GM21786 (cell line): ENCODE measurements around the gene MIA.
"Not testable (repeated sequence)": the region's sequence is repeated elsewhere in the genome, so short reads cannot be mapped to it uniquely, and the experiment has no call there.

Experiments
- ATAC-seq: cut with Tn5 transposase; IDR thresholded peaks from one replicate; pipeline ENCODE4 v1.9.1; 2021; ENCODE audit not compliant: unreplicated experiment

The MIA gene

GRCh38 chr19:40777937-40778705, 2.8 kb downstream of the MIA start, which contains the start of gene RAB4B:
RAB4B (plus strand) TSS chr19:40778247; CDS start chr19:40778376, 129 bp downstream.
- ATAC-seq, result peak; percentile 56

GRCh38 chr19:40778706-40779284, 3.5 kb downstream of the MIA start:
- ATAC-seq, result no peak

- ATAC-seq, result no peak
These were observed 5.3 kb downstream of the MIA start for GRCh38 chr19:40780582-40780981.

- no peak for ATAC-seq
These were observed 5.8 kb downstream of the MIA start for GRCh38 chr19:40781140-40781539.

- no peak for ATAC-seq
These were observed 8.4 kb downstream of the MIA start for GRCh38 chr19:40783711-40784110.

- not testable (repeated sequence) for ATAC-seq
These were observed 8.8 kb downstream of the MIA start for GRCh38 chr19:40784146-40784545.

GRCh38 chr19:40785526-40785925, 10.2 kb downstream of the MIA start:
- no peak for ATAC-seq

GRCh38 chr19:40786060-40787037, 11.0 kb downstream of the MIA start:
- no peak for ATAC-seq

GRCh38 chr19:40791349-40791748, 16.0 kb downstream of the MIA start:
- no peak for ATAC-seq

- no peak for ATAC-seq
These were observed 16.7 kb downstream of the MIA start for GRCh38 chr19:40791996-40792395.

GRCh38 chr19:40797166-40797962, 22.0 kb downstream of the MIA start:
- ATAC-seq, result no peak

GRCh38 chr19:40797963-40798682, 22.8 kb downstream of the MIA start:
- peak; percentile 43 for ATAC-seq

GRCh38 chr19:40798683-40799557, 23.6 kb downstream of the MIA start, which contains the start of gene EGLN2:
EGLN2 (plus strand) TSS chr19:40799191; CDS start chr19:40800573, 1,382 bp downstream.
- ATAC-seq, result peak; percentile 63

GRCh38 chr19:40799558-40800338, 24.4 kb downstream of the MIA start:
- no peak for ATAC-seq

- ATAC-seq, result no peak
These were observed 25.1 kb downstream of the MIA start for GRCh38 chr19:40800339-40800996.

- no peak for ATAC-seq
These were observed 25.7 kb downstream of the MIA start for GRCh38 chr19:40800997-40801377.

- no peak for ATAC-seq
These were observed 26.3 kb downstream of the MIA start for GRCh38 chr19:40801426-40802299.
